ENCODE data around the gene METTL27. TPM values are rescaled to one million over a fixed set of nuclear protein-coding genes. Genes with fewer than 3 reads are reported as not detected.

Gene METTL27
- total and polyA plus RNA-seq, 4 donors: 1.0 to 1.7 (median 1.6) TPM

GRCh38 chr7:73887762-73888161 lies 45.4 kb upstream of the METTL27 start (continued):
- TF ChIP-seq REST (IDR thresholded peaks at IDR 0.05): no peak
- no peak for TF ChIP-seq YY1 (IDR thresholded peaks at IDR 0.05)
- no peak for TF ChIP-seq MAX (IDR thresholded peaks at IDR 0.05)
- TF ChIP-seq RXRA (IDR thresholded peaks at IDR 0.05): no peak

GRCh38 chr7:73885975-73886798 lies 43.9 kb upstream of the METTL27 start:
- no peak overlapping the region for H3K9ac ChIP-seq (ENCODE audit: low read depth in 1 of 2, low read length in 2 of 2)

More at GRCh38 chr7:73885975-73886798, 43.9 kb upstream of the METTL27 start:
- Histone ChIP-seq H3K27ac (ENCODE audit: low read depth in 1 of 2, low read length in 2 of 2) (peak overlapping the region in 1 of 2 donors; percentile 35), H3K9me3 (ENCODE audit: control insufficient read depth in 4 of 4, low read length in 3 of 4) (no peaks in the 10 kb centered on the region), H3K36me3 (ENCODE audit: control insufficient read depth in 4 of 4, insufficient read depth in 3 of 4, low read depth in 1 of 4, low read length in 3 of 4) (no peaks in the 10 kb centered on the region), H3K4me1 (ENCODE audit: control insufficient read depth in 4 of 4, insufficient read depth in 4 of 4, low read length in 3 of 4) (peaks cover under 1 to 5% (median 3%) of the 10 kb centered on the region in 4 donors), H3K4me3 (ENCODE audit: low read depth in 1 of 3, low read length in 3 of 3) (no peak overlapping the region), H3K27me3 (ENCODE audit: control insufficient read depth in 4 of 4, insufficient read depth in 4 of 4, low read length in 3 of 4) (no peaks in the 10 kb centered on the region)
- 67% methylated on average over 25 of the region's 25 CpGs for WGBS
- peak; percentile 66 for DNase-seq (ENCODE audit: low spot score)
- TF ChIP-seq MAX (IDR thresholded peaks at IDR 0.05) (no peak), FOXA2 (IDR thresholded peaks at IDR 0.05) (no peak), ZBTB33 (IDR thresholded peaks at IDR 0.05) (no peak), CTCF (IDR thresholded peaks at IDR 0.05; ENCODE audit: low read depth, low read length, missing input control) (no peak), NR2F2 (IDR thresholded peaks at IDR 0.05) (no peak), RXRA (IDR thresholded peaks at IDR 0.05) (no peak), REST (IDR thresholded peaks at IDR 0.05) (no peak), JUND (IDR thresholded peaks at IDR 0.05) (no peak), ATF3 (IDR thresholded peaks at IDR 0.05) (no peak), HNF4A (conservative IDR thresholded peaks at IDR 0.05) (no peak), TAF1 (conservative IDR thresholded peaks at IDR 0.05) (no peak), SP1 (IDR thresholded peaks at IDR 0.05) (no peak), RAD21 (IDR thresholded peaks at IDR 0.05) (no peak), GABPA (IDR thresholded peaks at IDR 0.05 in 1 of 2, conservative IDR thresholded peaks at IDR 0.05 in 1 of 2) (no peak), HNF4G (IDR thresholded peaks at IDR 0.05) (no peak), YY1 (IDR thresholded peaks at IDR 0.05) (no peak), EGR1 (IDR thresholded peaks at IDR 0.05; ENCODE audit: low read depth in 2 of 2) (no peak)

Data from liver (tissue), 9 donors.